DMS53 (cell line): ENCODE measurements around the gene RAPGEF1.
A peak's percentile ranks its signal among the peaks of the same experiment; 100 is the strongest.

ENCODE experiments used
- DNase-seq: peaks from one replicate; lab custom pipeline; 2025; lab: John Stamatoyannopoulos, UW

The RAPGEF1 gene

GRCh38 chr9:131585375-131585774 is 154.5 kb downstream of the RAPGEF1 start:
- DNase-seq = no peak

GRCh38 chr9:131584858-131585257 is 155.0 kb downstream of the RAPGEF1 start:
- no peak for DNase-seq

GRCh38 chr9:131583836-131584555 is 155.9 kb downstream of the RAPGEF1 start:
- no peak for DNase-seq

- DNase-seq = no peak
Measured at GRCh38 chr9:131583337-131583645, 156.6 kb downstream of the RAPGEF1 start.

- no peak for DNase-seq
Measured at GRCh38 chr9:131582466-131583336, 157.2 kb downstream of the RAPGEF1 start.

GRCh38 chr9:131582056-131582455 is 157.8 kb downstream of the RAPGEF1 start:
- DNase-seq = no peak

GRCh38 chr9:131580358-131580757 is 159.5 kb downstream of the RAPGEF1 start:
- DNase-seq = no peak

- no peak for DNase-seq
Measured at GRCh38 chr9:131579789-131580211, 160.1 kb downstream of the RAPGEF1 start.

- DNase-seq = no peak
Measured at GRCh38 chr9:131578731-131579504, 161.0 kb downstream of the RAPGEF1 start.

GRCh38 chr9:131578021-131578420 is 161.9 kb downstream of the RAPGEF1 start:
- DNase-seq = no peak

- no peak for DNase-seq
Measured at GRCh38 chr9:131577005-131578000, 162.6 kb downstream of the RAPGEF1 start.

- DNase-seq = no peak
Measured at GRCh38 chr9:131575946-131576853, 163.7 kb downstream of the RAPGEF1 start.

- DNase-seq = no peak
Measured at GRCh38 chr9:131574730-131575640, 164.9 kb downstream of the RAPGEF1 start.

- DNase-seq = no peak
Measured at GRCh38 chr9:131567910-131568309, 172.0 kb downstream of the RAPGEF1 start.

- DNase-seq = no peak
Measured at GRCh38 chr9:131566158-131566557, 173.7 kb downstream of the RAPGEF1 start.

GRCh38 chr9:131565369-131565768 is 174.5 kb downstream of the RAPGEF1 start:
- DNase-seq = no peak

GRCh38 chr9:131562032-131562959 is 177.6 kb downstream of the RAPGEF1 start:
- DNase-seq = peak; percentile 52

GRCh38 chr9:131559421-131560000 is 180.4 kb downstream of the RAPGEF1 start:
- DNase-seq = no peak
